H9 (cell line): ENCODE results near the gene LARGE1. TPM values are rescaled to one million over a fixed set of nuclear protein-coding genes. Genes with fewer than 3 reads are reported as not detected.
A peak's percentile ranks its signal among the peaks of the same experiment; 100 is the strongest.

Source experiments
- DNase-seq: peaks from one replicate; pipeline ENCODE4 v3.0.0-alpha.2; 2017
- H2AFZ ChIP-seq: one replicate; pipeline ENCODE4 v1.6.1; 2013; ENCODE audit warnings: mild to moderate bottlenecking, low read length, control low read depth, moderate library complexity
- H2AK5ac ChIP-seq: 2 replicates; pipeline ENCODE4 v1.6.1; 2013; ENCODE audit warnings: low read length, control low read depth, mixed read lengths; ENCODE audit not compliant: insufficient read length
- H2BK120ac ChIP-seq: one replicate; pipeline ENCODE4 v1.6.1; 2013; ENCODE audit warnings: low read depth, mild to moderate bottlenecking, low read length, control low read depth, inconsistent platforms; ENCODE audit not compliant: poor library complexity, severe bottlenecking
- H2BK12ac ChIP-seq: 2 replicates; pipeline ENCODE4 v1.6.1; 2013; ENCODE audit warnings: low read length, control low read depth, mixed read lengths, low read depth; ENCODE audit not compliant: insufficient read length
- H2BK15ac ChIP-seq: 2 replicates; pipeline ENCODE4 v1.6.1; 2013; ENCODE audit warnings: low read depth, low read length, control low read depth
- H2BK20ac ChIP-seq: one replicate; pipeline ENCODE4 v1.6.1; 2013; ENCODE audit warnings: low read depth, mild to moderate bottlenecking, low read length, control low read depth, inconsistent platforms; ENCODE audit not compliant: poor library complexity, severe bottlenecking
- H2BK5ac ChIP-seq: 2 replicates; pipeline ENCODE4 v1.6.1; 2013; ENCODE audit warnings: low read length, control low read depth, mixed read lengths; ENCODE audit not compliant: insufficient read length
- H3K14ac ChIP-seq: 2 replicates; pipeline ENCODE4 v1.6.1; 2013; ENCODE audit warnings: low read length, control low read depth; ENCODE audit not compliant: insufficient read depth
- H3K18ac ChIP-seq: 2 replicates; pipeline ENCODE4 v1.6.1; 2013; ENCODE audit warnings: low read depth, mild to moderate bottlenecking, mixed read lengths, low read length, control low read depth; ENCODE audit not compliant: insufficient read length
- H3K23ac ChIP-seq: 2 replicates; pipeline ENCODE4 v1.6.1; 2013; ENCODE audit warnings: low read length, control low read depth, mixed read lengths, low read depth; ENCODE audit not compliant: insufficient read length
- H3K23me2 ChIP-seq: 2 replicates; pipeline ENCODE4 v1.6.1; 2013; ENCODE audit warnings: low read depth, mild to moderate bottlenecking, mixed read lengths, low read length, control low read depth; ENCODE audit not compliant: insufficient read length, poor library complexity, severe bottlenecking
- H3K27ac ChIP-seq: 2 replicates; pipeline ENCODE4 v1.5.1; 2013; ENCODE audit warnings: low read length, control low read depth, mixed read lengths, low read depth; ENCODE audit not compliant: insufficient read length
- H3K27me3 ChIP-seq: 2 replicates; pipeline ENCODE4 v1.6.1; 2013; ENCODE audit warnings: low read length, control low read depth, inconsistent platforms; ENCODE audit not compliant: insufficient read depth
- H3K4ac ChIP-seq: 2 replicates; pipeline ENCODE4 v1.6.1; 2013; ENCODE audit warnings: low read depth, mild to moderate bottlenecking, control low read depth, inconsistent platforms, low read length, moderate library complexity
- H3K4me1 ChIP-seq: 2 replicates; pipeline ENCODE4 v1.6.1; 2013; ENCODE audit warnings: low read length, control low read depth, inconsistent platforms; ENCODE audit not compliant: insufficient read depth
- H3K4me2 ChIP-seq: 2 replicates; pipeline ENCODE4 v1.6.1; 2013; ENCODE audit warnings: low read length, control low read depth, mixed read lengths; ENCODE audit not compliant: insufficient read length, insufficient read depth
- H3K56ac ChIP-seq: 2 replicates; pipeline ENCODE4 v1.6.1; 2013; ENCODE audit warnings: low read depth, mild to moderate bottlenecking, mixed read lengths, low read length, control low read depth; ENCODE audit not compliant: insufficient read length
- H3K79me1 ChIP-seq: 2 replicates; pipeline ENCODE4 v1.6.1; 2013; ENCODE audit warnings: low read depth, mild to moderate bottlenecking, moderate library complexity, low read length, control low read depth, inconsistent platforms; ENCODE audit not compliant: insufficient read depth, poor library complexity, severe bottlenecking
- H3K79me2 ChIP-seq: 2 replicates; pipeline ENCODE4 v1.6.1; 2013; ENCODE audit warnings: low read length, control low read depth, inconsistent platforms; ENCODE audit not compliant: insufficient read depth
- H3K9ac ChIP-seq: 2 replicates; pipeline ENCODE4 v1.6.1; 2013; ENCODE audit warnings: low read length, control low read depth, mixed read lengths; ENCODE audit not compliant: insufficient read length; ENCODE audit errors: extremely low read depth
- H3K9me3 ChIP-seq: one replicate; pipeline ENCODE4 v1.6.1; 2013; ENCODE audit warnings: low read depth, low read length, inconsistent platforms; ENCODE audit not compliant: control insufficient read depth
- H3T11ph ChIP-seq: one replicate; pipeline ENCODE4 v1.6.1; 2013; ENCODE audit warnings: mild to moderate bottlenecking, low read length, control low read depth, inconsistent platforms
- H4K20me1 ChIP-seq: one replicate; pipeline ENCODE4 v1.6.1; 2013; ENCODE audit not compliant: control insufficient read depth, insufficient read length, insufficient read depth
- H4K5ac ChIP-seq: 2 replicates; pipeline ENCODE4 v1.6.1; 2013; ENCODE audit warnings: low read depth, mild to moderate bottlenecking, mixed read lengths, low read length, control low read depth; ENCODE audit not compliant: insufficient read length
- H4K8ac ChIP-seq: replicated peaks from 2 replicates; pipeline ENCODE4 v1.6.1; 2013; ENCODE audit warnings: low read length, control low read depth, mixed read lengths, low read depth; ENCODE audit not compliant: insufficient read length
- H4K91ac ChIP-seq: 2 replicates; pipeline ENCODE4 v1.6.1; 2013; ENCODE audit warnings: low read depth, mild to moderate bottlenecking, moderate library complexity, mixed read lengths, low read length, control low read depth; ENCODE audit not compliant: insufficient read length
- H3K27ac Mint-ChIP-seq, 3 experiments: 2 replicates in 2 of 3; 3 replicates in 1 of 3; pipeline ENCODE4 v1.8.0; 2020 to 2021; ENCODE audit warnings: mixed read lengths in 3 of 3, mild to moderate bottlenecking in 1 of 3, moderate library complexity in 1 of 3
- H3K27me3 Mint-ChIP-seq: 2 replicates; pipeline ENCODE4 v1.8.0; 2021; ENCODE audit warnings: low read depth, mild to moderate bottlenecking, moderate library complexity, mixed read lengths
- H3K36me3 Mint-ChIP-seq, 3 experiments: 2 replicates in 2 of 3; 3 replicates in 1 of 3; pipeline ENCODE4 v1.8.0; 2020 to 2021; ENCODE audit warnings: low read depth in 3 of 3, mixed read lengths in 3 of 3; ENCODE audit not compliant: insufficient read depth in 1 of 3
- H3K4me1 Mint-ChIP-seq, 2 experiments: 2 replicates each; pipeline ENCODE4 v1.8.0; 2020; ENCODE audit warnings: mixed read lengths in 2 of 2
- H3K4me3 Mint-ChIP-seq, 2 experiments: 2 replicates in 1 of 2; 3 replicates in 1 of 2; pipeline ENCODE4 v1.8.0; 2020 to 2021; ENCODE audit warnings: mild to moderate bottlenecking in 2 of 2, mixed read lengths in 2 of 2, moderate library complexity in 1 of 2
- H3K9me3 Mint-ChIP-seq, 2 experiments: 2 replicates in 1 of 2; 3 replicates in 1 of 2; pipeline ENCODE4 v1.8.0; 2020; ENCODE audit warnings: mild to moderate bottlenecking in 2 of 2, mixed read lengths in 2 of 2, moderate library complexity in 1 of 2
- CTCF ChIP-seq: fragments of 200-600 bp; sonication (generic); conservative IDR thresholded peaks from 3 replicates; pipeline ENCODE4 v1.8.0; 2021; ENCODE audit warnings: antibody characterized with exemption, mild to moderate bottlenecking
- WGBS: extraction: QIAGEN DNeasy Blood & Tissue Kit; methylation state at CpG from one replicate; pipeline ENCODE4 v1.1.7; 2013; ENCODE audit warnings: missing lambda C conversion rate, low lambda C conversion rate, mixed read lengths; ENCODE audit not compliant: insufficient read length; ENCODE audit errors: extremely low coverage; 5-methylcytosine and 5-hydroxymethylcytosine counted together
- total RNA-seq: library from RNA; stranded (reverse); gene quantifications from 2 replicates; pipeline ENCODE4 v1.2.1, GENCODE V29; 2021

The LARGE1 gene
- total RNA-seq, 1 experiment from 2014 or later: 43.5 TPM

- Histone ChIP-seq H3T11ph (no peak overlapping the region), H2BK120ac (no peak overlapping the region), H3K18ac (no peak overlapping the region), H2AK5ac (no peak overlapping the region), H2BK15ac (no peak overlapping the region), H3K23me2 (no peaks in the 10 kb centered on the region), H4K8ac (no peak overlapping the region), H4K91ac (no peak overlapping the region), H3K4me2 (no peak overlapping the region), H4K5ac (no peak overlapping the region), H3K4ac (no peak overlapping the region), H4K20me1 (no peaks in the 10 kb centered on the region), H3K27me3 (no peaks in the 10 kb centered on the region), H3K56ac (no peak overlapping the region), H3K4me1 (no peaks in the 10 kb centered on the region), H2AFZ (no peak overlapping the region), H3K27ac (no peak overlapping the region), H3K14ac (no peak overlapping the region), H2BK5ac (peak overlapping the region; percentile 35), H3K23ac (no peak overlapping the region), H3K9ac (no peak overlapping the region), H3K9me3 (no peaks in the 10 kb centered on the region), H2BK20ac (no peak overlapping the region), H3K79me2 (no peaks in the 10 kb centered on the region), H3K79me1 (no peaks in the 10 kb centered on the region), H2BK12ac (no peak overlapping the region)
- Mint-ChIP-seq H3K27ac (no peak overlapping the region), H3K9me3 (no peaks in the 10 kb centered on the region), H3K4me1 (no peaks in the 10 kb centered on the region), H3K4me3 (no peak overlapping the region), H3K27me3 (peaks cover 1% of the 10 kb centered on the region), H3K36me3 (peaks cover 3 to 13% (median 9%) of the 10 kb centered on the region in 3 experiments; a peak in 5 of 7 replicates)
- DNase-seq: no peak
- no peak for TF ChIP-seq CTCF
- WGBS: no CpG with 5 or more reads among the region's 8 CpGs
Measured at GRCh38 chr22:33341611-33342010, 578.7 kb downstream of the LARGE1 start.
